ENCODE data around the gene TADA2A.

TADA2A gene

DNA sequence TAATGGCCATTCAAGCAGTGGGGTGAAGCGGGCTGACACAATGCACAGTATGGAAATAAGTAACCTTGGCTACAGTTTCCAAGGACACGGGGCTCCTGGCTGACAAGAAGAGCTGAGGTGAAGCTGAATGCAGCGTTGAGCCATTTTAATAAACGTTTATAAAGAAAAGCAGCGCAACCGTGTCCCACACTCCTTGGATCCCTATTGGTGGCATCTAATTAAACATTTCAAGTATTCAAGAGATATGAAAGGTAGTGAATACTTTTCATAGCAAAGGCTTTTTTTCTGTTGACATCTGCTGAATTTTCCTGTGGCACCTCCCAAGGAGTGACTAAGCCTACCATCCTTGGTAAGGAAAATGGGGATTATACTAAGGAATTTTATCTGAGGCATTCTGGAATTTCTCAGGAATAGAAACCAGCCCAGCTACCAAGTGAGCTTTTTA, 109.5 kb downstream of the TADA2A start:
- no peak overlapping the region for H3K4me3 ChIP-seq
- no peak for DNase-seq (ENCODE audit: low spot score)
- no peak for TF ChIP-seq CTCF (IDR thresholded peaks at IDR 0.05)
- H3K27ac ChIP-seq, result peak overlapping the region in 1 of 2 donors; percentile 61

DNA sequence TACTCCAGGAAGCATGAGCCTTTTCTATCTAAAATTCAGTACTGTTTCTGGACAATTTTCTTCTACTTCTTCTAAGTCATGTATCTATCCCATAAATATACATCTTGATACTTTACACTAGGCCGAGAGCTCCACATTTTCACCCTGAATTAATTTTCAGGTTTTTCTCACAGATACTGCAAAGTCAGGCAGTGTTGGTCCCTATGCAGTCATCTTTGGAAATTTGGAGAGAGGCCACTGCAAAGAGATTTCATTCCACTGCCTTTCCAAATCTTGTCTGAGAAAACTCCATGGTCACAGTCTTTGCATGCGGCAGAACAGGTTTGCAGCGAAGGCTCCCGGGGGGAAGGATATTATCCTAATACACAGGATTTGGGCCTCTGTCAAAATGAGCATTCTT, 111.2 kb downstream of the TADA2A start:
- DNase-seq (ENCODE audit: low spot score), result no peak
- no peak for TF ChIP-seq CTCF (IDR thresholded peaks at IDR 0.05)
- Histone ChIP-seq H3K4me3 (no peak overlapping the region), H3K27ac (no peak overlapping the region)

GRCh38 chr17:37518826-37519225, 112.1 kb downstream of the TADA2A start:
- no peak overlapping the region for H3K27ac ChIP-seq
- no peak for DNase-seq (ENCODE audit: low spot score)
- H3K4me3 ChIP-seq, result no peak overlapping the region
- no peak for TF ChIP-seq CTCF (IDR thresholded peaks at IDR 0.05)

DNA sequence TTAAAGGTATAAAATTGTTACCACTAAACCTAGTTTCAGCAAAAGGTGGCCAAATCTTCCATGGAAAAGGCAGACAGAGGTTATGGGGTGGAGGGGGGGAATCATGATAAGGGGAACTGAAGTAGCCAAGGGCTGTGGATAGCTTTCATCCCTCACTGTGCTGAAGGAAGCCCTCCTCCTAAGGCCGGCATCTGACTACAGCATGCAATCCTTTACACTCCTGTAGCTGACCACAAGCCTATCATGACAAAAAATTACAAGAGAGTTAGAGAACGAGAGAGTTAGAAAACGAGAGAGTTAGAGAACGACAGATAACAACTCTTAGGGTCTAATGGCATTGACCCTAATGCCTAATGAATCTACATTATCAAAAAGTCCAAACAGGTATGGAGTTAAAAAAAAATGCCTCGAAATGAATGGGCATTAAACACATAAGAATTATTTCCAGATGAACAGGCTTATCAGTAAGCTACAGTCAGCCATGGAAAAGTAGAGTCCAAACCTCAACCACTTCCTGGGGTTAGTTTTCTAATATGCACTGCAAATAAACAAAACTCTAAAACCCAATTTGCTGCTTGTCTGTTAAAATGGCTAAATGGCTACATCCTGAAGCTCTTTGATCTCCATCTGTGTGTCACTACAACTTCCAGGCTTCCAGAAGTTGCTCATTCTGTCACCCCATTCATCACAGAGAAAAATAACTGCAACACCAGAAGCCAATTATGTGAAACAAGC, 112.7 kb downstream of the TADA2A start:
- no peak for TF ChIP-seq CTCF (IDR thresholded peaks at IDR 0.05)
- Histone ChIP-seq H3K4me3 (no peak overlapping the region), H3K27ac (no peak overlapping the region)
- no peak for DNase-seq (ENCODE audit: low spot score)

GRCh38 chr17:37520174-37520573, 113.5 kb downstream of the TADA2A start:
- DNase-seq (ENCODE audit: low spot score), result no peak
- H3K27ac ChIP-seq, result no peak overlapping the region
- no peak overlapping the region for H3K4me3 ChIP-seq
- no peak for TF ChIP-seq CTCF (IDR thresholded peaks at IDR 0.05)

- no peak for DNase-seq (ENCODE audit: low spot score)
- TF ChIP-seq CTCF (IDR thresholded peaks at IDR 0.05), result no peak
- no peak overlapping the region for H3K27ac ChIP-seq
- H3K4me3 ChIP-seq, result no peak overlapping the region
These were observed 115.1 kb downstream of the TADA2A start for GRCh38 chr17:37521821-37522220.

GRCh38 chr17:37523715-37524219, 117.1 kb downstream of the TADA2A start:
- no peak overlapping the region for H3K4me3 ChIP-seq
- DNase-seq (ENCODE audit: low spot score), result no peak
- H3K27ac ChIP-seq, result no peak overlapping the region
- no peak for TF ChIP-seq CTCF (IDR thresholded peaks at IDR 0.05)

All from coronary artery (tissue), 2 donors.